Forelimb muscle (tissue), 1 donor: ENCODE measurements around the gene MCRIP2. TPM values are rescaled to one million over a fixed set of nuclear protein-coding genes. Genes with fewer than 3 reads are reported as not detected.
A peak's percentile ranks its signal among the peaks of the same experiment; 100 is the strongest.

ENCODE experiments used
- DNase-seq: peaks from one replicate; pipeline ENCODE4 v3.0.0-alpha.2; 2013; ENCODE audit warnings: low read depth
- polyA plus RNA-seq: library from polyadenylated mRNA; unstranded; fragments of 120-200 nt; gene quantifications from one replicate; pipeline ENCODE4 v1.2.1, GENCODE V29; 2013; ENCODE audit not compliant: insufficient read length

The MCRIP2 gene
- polyA plus RNA-seq, 1 donor, result 14.5 TPM

DNA sequence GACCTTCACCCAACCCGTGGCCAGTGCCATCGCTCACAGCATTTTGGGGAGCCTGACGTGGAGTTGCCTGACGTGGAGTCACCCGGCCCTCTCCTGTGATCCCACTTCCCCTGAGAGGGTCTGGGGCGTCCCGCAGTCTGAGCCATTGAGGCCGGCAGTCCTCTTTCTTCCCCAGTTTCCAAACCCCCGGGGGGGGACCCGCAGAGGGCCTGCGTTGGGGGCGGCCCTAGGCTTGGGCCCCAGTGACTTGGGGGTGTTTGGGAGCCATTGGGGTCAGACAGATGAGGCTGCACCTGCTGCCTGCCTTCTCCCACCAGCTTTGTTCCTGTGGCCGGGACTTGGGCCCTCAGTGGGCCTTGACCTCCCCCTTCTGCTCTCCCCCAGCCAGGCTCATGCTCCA lies 28.0 kb downstream of the MCRIP2 start:
- DNase-seq, result no peak

GRCh38 chr16:670485-671352 lies 29.1 kb downstream of the MCRIP2 start:
- DNase-seq, result no peak

DNA sequence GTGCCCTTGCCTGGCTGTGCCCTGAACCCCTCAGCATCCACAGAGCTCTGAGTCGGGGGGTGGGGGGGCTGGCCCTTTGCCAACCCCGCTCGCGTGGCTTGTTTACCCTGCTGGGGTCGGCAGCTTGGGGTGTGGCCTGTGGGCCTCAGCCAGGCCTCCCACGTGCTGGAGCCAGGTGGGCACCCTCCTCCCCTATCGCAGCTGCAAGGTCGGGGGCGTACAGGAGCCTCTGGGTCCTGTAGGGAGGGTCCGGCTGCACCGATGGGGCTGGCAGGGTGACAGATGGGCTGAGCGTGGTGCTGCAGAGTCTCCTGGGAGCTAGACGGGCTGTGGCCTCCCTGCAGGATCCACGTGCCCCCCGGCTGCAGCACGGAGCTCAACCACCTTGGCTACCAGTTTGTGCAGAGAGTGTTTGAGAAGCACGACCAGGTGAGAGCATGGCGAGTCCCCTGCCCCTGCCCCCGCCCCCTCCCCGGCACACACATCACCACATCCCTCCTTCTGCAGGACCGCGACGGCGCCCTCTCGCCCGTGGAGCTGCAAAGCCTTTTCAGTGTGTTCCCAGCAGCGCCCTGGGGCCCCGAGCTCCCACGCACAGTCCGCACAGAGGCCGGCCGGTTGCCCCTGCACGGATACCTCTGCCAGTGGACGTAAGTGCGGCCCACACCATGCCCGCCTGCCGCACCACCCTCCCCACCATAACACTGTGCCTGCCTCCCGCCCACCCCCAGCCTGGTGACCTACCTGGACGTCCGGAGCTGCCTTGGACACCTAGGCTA lies 29.9 kb downstream of the MCRIP2 start:
- DNase-seq, result no peak

GRCh38 chr16:672371-672770 lies 30.7 kb downstream of the MCRIP2 start:
- no peak for DNase-seq

- DNase-seq, result no peak
Observed at GRCh38 chr16:672851-673250, 31.2 kb downstream of the MCRIP2 start.

DNA sequence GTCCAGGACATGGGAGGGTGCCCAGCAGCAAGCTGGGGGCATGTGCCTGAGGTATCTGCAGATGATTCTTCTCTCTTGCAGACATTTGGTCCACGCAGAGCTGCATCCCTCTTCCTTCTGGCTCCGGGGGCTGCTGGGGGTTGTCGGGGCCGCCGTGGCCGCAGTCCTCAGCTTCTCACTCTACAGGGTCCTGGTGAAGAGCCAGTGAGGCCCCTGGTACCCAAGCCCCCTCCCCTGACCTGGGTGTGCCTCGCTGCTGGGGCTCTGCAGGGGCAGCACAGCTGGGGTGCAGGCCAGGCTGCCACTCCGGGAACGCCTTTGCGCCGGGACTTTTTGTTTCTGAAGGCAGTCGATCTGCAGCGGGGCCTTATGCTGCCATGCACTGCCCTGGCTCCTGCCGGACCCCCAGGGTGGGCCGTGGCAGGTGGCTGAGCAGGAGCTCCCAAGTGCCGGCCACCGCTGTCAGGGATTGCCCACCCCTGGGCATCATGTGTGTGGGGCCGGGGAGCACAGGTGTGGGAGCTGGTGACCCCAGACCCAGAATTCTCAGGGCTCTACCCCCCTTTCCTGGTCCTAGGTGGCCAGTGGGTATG lies 31.9 kb downstream of the MCRIP2 start:
- DNase-seq, result no peak

DNA sequence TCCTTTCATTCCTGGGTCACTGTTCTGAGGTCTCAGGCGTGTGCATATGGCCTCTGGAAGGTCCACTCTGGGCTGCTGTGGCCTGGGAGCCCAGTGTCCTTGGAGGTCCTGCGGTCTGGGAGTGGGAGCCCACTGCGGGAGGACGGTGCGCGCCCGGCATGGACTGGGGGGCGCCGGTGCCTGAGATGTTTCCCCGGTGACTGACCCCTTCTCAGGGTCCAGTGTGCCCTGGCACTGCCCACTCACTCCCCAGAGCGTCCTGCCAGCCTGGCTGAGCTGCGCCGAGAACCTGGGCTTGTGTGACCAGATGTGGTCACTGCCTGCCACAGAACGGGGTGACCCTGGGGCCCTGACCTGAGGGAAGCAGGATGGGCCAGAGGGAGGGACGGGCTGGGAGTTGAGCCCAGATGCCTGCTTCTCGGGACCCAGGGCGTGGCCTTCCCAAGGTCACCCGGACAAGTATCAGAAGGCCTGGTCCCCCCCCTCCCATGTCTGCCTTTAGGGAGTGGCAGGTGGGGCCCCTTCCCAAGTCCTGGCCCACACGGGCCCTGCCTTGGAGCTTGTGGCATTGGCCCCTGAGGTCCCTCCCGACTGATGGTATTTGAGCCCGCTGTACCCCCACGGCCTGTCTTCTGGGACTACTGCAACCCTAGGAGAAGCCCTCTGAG lies 32.7 kb downstream of the MCRIP2 start:
- no peak for DNase-seq

GRCh38 chr16:674968-675883 lies 33.6 kb downstream of the MCRIP2 start, which contains the start of gene RHBDL1:
Gene RHBDL1, plus strand, starts transcription at chr16:675671. Its CDS starts 120 bp downstream, at chr16:675791.
- DNase-seq, result no peak

DNA sequence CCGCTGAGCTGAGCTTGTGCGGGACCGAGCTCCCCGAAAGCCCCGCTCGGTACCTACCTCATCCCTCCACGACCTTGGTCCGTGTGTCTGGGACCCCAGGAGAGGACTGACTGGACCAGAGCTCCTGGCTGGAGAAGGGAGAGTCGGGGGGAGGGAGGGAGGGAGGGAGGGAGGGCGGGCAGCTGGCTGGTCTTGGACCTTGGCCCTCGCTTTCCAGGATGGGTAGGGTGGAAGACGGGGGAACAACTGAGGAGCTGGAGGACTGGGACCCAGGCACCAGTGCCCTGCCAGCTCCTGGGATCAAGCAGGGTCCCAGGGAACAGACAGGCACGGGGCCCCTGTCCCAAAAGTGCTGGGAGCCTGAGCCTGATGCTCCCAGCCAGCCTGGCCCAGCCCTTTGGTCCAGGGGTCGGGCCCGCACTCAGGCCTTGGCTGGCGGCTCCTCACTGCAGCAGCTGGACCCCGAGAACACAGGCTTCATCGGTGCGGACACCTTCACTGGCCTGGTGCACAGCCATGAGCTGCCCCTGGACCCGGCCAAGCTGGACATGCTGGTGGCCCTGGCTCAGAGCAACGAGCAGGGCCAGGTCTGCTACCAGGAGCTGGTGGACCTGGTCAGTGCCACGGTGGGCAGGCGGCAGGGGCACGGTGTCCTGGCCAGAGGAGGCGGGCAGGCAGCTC lies 34.4 kb downstream of the MCRIP2 start:
- DNase-seq, result no peak

DNA sequence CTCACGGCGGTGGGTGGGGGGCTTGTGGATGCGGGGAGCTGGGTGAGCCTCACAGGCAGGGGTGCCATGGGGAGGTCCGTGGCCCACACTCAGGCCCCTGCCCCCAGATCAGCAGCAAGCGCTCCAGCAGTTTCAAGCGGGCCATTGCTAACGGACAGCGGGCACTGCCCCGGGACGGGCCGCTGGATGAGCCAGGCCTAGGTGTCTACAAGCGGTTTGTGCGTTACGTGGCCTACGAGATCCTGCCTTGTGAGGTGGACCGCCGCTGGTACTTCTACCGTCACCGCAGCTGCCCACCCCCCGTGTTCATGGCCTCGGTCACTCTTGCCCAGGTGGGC lies 34.9 kb downstream of the MCRIP2 start:
- no peak for DNase-seq

DNA sequence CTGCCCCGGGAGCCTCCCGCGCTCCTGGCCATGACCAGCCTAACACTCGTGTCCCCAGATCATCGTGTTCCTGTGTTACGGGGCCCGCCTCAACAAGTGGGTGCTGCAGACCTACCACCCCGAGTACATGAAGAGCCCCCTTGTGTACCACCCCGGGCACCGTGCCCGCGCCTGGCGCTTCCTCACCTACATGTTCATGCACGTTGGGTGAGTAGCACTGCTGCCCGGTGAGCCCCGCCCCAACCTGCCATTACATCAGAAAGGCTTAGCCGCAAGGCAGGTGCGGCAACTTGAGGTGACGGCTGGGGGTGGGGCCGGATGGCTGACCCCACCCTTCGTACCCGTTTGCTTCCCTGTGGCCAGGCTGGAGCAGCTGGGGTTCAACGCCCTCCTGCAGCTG lies 35.3 kb downstream of the MCRIP2 start:
- DNase-seq, result no peak

- DNase-seq, result no peak
Observed at GRCh38 chr16:677316-678190, 35.9 kb downstream of the MCRIP2 start.

DNA sequence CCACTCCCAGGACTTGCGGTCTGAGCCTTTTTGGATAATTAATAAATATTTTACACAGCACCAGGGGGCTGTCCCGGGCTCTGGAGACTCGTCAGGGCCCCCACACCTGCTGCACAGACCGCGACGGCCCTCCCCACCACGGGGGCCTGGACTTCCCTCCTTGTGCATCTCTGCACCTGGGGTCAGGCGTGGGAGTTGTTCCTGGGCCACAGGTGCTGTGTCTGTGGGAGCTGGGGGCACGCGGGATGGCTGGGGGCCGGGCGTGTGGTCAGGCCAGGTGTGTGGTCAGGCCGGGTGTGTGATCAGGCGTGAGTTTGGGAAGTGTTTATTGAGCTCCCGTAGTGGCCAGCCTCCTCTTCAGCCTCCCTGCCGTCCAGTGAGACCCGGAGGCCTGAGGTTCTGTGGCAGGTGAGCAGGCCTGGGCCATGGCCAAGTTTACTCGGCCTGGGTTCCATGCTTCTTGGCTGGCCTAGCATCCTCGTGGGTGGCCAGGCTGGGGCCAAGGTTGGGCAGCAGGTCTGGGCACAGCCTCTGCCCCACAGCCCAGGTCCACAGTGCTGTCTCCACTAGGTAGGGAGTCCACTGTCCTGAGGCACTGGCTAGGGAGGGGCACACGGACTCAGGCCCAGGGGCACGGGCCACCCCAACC lies 36.7 kb downstream of the MCRIP2 start:
- DNase-seq, result no peak

GRCh38 chr16:678858-679813 lies 37.5 kb downstream of the MCRIP2 start:
- no peak for DNase-seq

DNA sequence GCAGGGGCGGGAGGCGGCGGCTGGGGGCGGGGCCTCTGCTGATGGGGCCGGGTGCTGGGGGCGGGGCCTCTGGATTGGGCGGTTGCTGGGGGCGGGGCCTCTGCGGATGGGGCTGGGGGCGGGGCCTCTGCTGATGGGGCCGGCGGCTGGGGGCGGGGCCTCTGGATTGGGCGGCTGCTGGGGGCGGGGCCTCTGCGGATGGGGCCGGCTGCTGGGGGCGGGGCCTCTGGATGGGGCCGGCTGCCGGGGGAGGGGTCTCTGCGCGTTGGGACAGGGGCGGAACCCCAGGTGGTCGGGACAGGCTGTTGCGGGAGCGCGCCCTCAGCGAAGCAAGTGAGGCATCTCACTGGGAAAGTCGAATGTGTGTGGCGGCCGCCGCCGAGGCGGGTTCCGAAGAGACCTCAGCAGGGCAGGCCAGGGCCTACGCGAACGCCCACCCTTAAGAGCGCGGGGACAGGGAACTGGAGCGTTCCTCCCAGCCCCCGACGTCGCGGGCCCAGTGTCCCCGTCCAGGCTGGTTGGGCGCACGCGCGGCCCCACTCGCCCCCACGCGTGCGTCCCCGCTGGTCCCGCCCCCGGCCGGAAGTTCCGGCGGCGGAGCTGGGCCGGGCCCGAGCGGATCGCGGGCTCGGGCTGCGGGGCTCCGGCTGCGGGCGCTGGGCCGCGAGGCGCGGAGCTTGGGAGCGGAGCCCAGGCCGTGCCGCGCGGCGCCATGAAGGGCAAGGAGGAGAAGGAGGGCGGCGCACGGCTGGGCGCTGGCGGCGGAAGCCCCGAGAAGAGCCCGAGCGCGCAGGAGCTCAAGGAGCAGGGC lies 38.4 kb downstream of the MCRIP2 start, which contains the start of gene STUB1:
Gene STUB1 (plus strand): TSS at position 597 of the 811 bp plus-strand sequence. CDS start 116 bp downstream, at position 713.
- DNase-seq, result peak; percentile 38

GRCh38 chr16:680625-680945 lies 39.0 kb downstream of the MCRIP2 start:
- DNase-seq, result no peak
